ENCODE data around the gene MARK3. TPM values are rescaled to one million over a fixed set of nuclear protein-coding genes. Genes with fewer than 3 reads are reported as not detected.
A peak's percentile ranks its signal among the peaks of the same experiment; 100 is the strongest.

MARK3 gene
- total and polyA plus RNA-seq, 2 of the 4 experiments (the other 2 are of a cell fraction) = 78.5 to 80.5 TPM

Small RNA genes within 50 kb of the gene (microRNA-seq; reads per million reads assigned to microRNA genes)
- not detected for gene RNU7-160P (ENCODE audit: insufficient read depth, insufficient read length)
- 36.2 reads per million, percentile 70 among the genes with 10 or more reads in this experiment for gene SNORA28 (ENCODE audit: insufficient read depth, insufficient read length)

Small RNA genes within 50 kb of the gene (small RNA-seq; reads per million reads assigned to genes)
- gene RNU7-160P = 0 reads per million in 5 experiments
- 30.0 to 1,989 (median 50.4) reads per million in 5 experiments for gene SNORA28

Other genes with a start within 250 kb of the MARK3 start
- 163 and 241 TPM in 2 replicates for gene EIF5, start 51.2 kb upstream of the MARK3 start, total RNA-seq (2012; rRNA removed)
- gene EIF5, start 51.2 kb upstream of the MARK3 start, polyA plus RNA-seq (2012; rRNA removed) = 163 and 181 TPM in 2 replicates
- gene CKB, start 137.4 kb downstream of the MARK3 start, total RNA-seq (2012; rRNA removed) = 17.7 and 31.7 TPM in 2 replicates
- 82.6 and 120 TPM in 2 replicates for gene CKB, start 137.4 kb downstream of the MARK3 start, polyA plus RNA-seq (2012; rRNA removed)
- 5.7 and 6.4 TPM in 2 replicates for gene TRMT61A, start 143.8 kb downstream of the MARK3 start, total RNA-seq (2012; rRNA removed)
- gene TRMT61A, start 143.8 kb downstream of the MARK3 start, polyA plus RNA-seq (2012; rRNA removed) = 16.2 and 20.0 TPM in 2 replicates
- 22.2 and 32.2 TPM in 2 replicates for gene BAG5, start 177.2 kb downstream of the MARK3 start, total RNA-seq (2012; rRNA removed)
- 5.2 and 6.7 TPM in 2 replicates for gene BAG5, start 177.2 kb downstream of the MARK3 start, polyA plus RNA-seq (2012; rRNA removed)
- gene COA8, start 177.5 kb downstream of the MARK3 start, total RNA-seq (2012; rRNA removed) = 12.2 and 20.6 TPM in 2 replicates
- 18.5 and 21.1 TPM in 2 replicates for gene COA8, start 177.5 kb downstream of the MARK3 start, polyA plus RNA-seq (2012; rRNA removed)
- gene KLC1, start 243.8 kb downstream of the MARK3 start, total RNA-seq (2012; rRNA removed) = 101 and 139 TPM in 2 replicates
- 155 and 157 TPM in 2 replicates for gene KLC1, start 243.8 kb downstream of the MARK3 start, polyA plus RNA-seq (2012; rRNA removed)

Data from IMR-90 (cell line).